SK-N-SH (cell line): ENCODE results near the gene GMPR2.

Source experiments
- CHD2 ChIP-seq: fragments of 150-350 bp; IDR thresholded peaks from 2 replicates; pipeline ENCODE4 v1.6.1; 2018; ENCODE audit warnings: low read length; ENCODE audit not compliant: partially characterized antibody
- CTCF ChIP-seq: fragments of 200-600 bp; sonication (generic); IDR thresholded peaks from 2 replicates; pipeline ENCODE4 v1.6.1; 2017; ENCODE audit warnings: antibody characterized with exemption, mild to moderate bottlenecking, moderate library complexity
- EP300 ChIP-seq, 2 experiments: IDR thresholded peaks; 2 replicates each; pipeline versions ENCODE4 v1.4.0 to v1.6.1; 2012; ENCODE audit warnings: borderline replicate concordance in 1 of 2, low read depth in 1 of 2, low read length in 1 of 2
- GABPA ChIP-seq: IDR thresholded peaks from 2 replicates; pipeline ENCODE4 v1.4.0; 2012; ENCODE audit warnings: low read depth, mild to moderate bottlenecking
- PBX3 ChIP-seq: IDR thresholded peaks from 2 replicates; pipeline ENCODE4; 2012
- POLR2AphosphoS5 ChIP-seq: IDR thresholded peaks from 2 replicates; pipeline ENCODE4 v1.6.1; 2012; ENCODE audit warnings: low read depth, low read length
- RCOR1 ChIP-seq: fragments of 150-350 bp; IDR thresholded peaks from 2 replicates; pipeline ENCODE4 v1.6.1; 2017; ENCODE audit warnings: antibody characterized with exemption, low read length
- RFX5 ChIP-seq: IDR thresholded peaks from 2 replicates; pipeline ENCODE4 v1.6.1; 2012; ENCODE audit warnings: mild to moderate bottlenecking, improper control_type of control experiment, low read length
- TEAD4 ChIP-seq: IDR thresholded peaks from 2 replicates; pipeline ENCODE4 v1.4.0; 2012; ENCODE audit warnings: mild to moderate bottlenecking, borderline replicate concordance; ENCODE audit not compliant: insufficient read depth
- YY1 ChIP-seq: IDR thresholded peaks from 2 replicates; pipeline ENCODE4 v1.4.0; 2012; ENCODE audit warnings: low read depth, mild to moderate bottlenecking

- TF ChIP-seq CTCF (no peak), RCOR1 (no peak), YY1 (no peak), PBX3 (no peak), GABPA (no peak), CHD2 (no peak), RFX5 (no peak), POLR2AphosphoS5 (no peak), EP300 (IDR thresholded peaks at IDR 0.05; ENCODE audit: borderline replicate concordance in 1 of 2, low read depth in 1 of 2, low read length in 1 of 2) (no peak), TEAD4 (no peak)
Observed at GRCh38 chr14:24186831-24187538, 45.7 kb upstream of the GMPR2 start.
